ENCODE data around the gene PPFIBP1. TPM values are rescaled to one million over a fixed set of nuclear protein-coding genes. Genes with fewer than 3 reads are reported as not detected.

PPFIBP1 gene
- 15.9 to 29.1 TPM (median 21.0 TPM) in 5 replicates for total RNA-seq (2022; extraction: Qiagen RNA extraction)

DNA sequence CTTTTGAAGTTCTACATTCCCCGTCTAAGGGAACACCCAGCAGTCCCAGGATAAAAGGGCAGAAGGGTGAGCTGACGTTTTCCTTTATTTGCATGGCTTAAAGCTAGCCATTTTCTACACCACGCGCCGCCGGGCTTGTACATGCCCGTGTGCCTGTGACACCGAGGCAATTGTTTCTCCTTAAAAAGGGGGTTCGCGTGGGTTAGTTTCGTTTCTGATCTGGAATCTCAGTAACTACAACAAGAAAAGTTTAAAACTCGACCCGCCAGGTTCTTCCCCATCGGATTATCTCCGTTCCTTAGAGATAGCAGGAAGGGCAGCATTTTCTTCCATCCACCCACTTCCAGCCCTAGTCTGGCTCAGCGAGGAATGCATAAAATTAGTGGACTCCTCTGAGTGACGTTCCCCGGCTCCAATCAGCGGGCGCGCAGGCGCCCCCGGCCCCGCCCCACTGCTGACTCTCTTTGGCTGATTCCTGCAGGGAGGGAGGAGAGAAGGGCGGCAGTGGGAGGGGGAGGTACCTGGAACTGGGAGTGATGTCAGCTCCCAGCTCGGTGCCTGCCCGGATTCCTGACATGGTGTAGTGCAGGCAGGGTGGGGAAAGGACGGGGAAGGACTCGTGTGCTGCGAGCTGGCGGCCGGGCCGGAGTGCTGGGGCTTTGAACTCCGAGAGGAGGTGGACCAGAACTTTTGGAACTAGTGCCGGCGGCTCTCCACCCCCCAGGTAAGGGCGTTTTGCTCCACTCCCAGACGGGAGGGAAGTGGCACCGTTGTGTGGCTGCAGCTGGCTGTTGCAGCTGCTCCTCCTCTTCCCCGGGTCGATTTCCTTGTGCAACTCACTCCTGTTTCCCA is at the start of gene PPFIBP1:
TSS of gene PPFIBP1 (plus strand) at position 565 of the 852 bp plus-strand sequence. CDS start 109,191 bp downstream, outside the sequence.

GRCh38 chr12:27696293-27696652 is 172.3 kb downstream of the PPFIBP1 start, which contains the start of gene REP15:
Gene REP15 (plus strand): TSS chr12:27696447. CDS start chr12:27696563, 116 bp downstream.

GRCh38 chr12:27710592-27711316 is 186.7 kb downstream of the PPFIBP1 start, which contains the start of gene MRPS35:
Gene MRPS35 (plus strand): TSS chr12:27710832. CDS start chr12:27710844, 12 bp downstream.

Other genes with a start within 250 kb of the PPFIBP1 start
- 12.0 to 22.1 TPM (median 15.2 TPM) in 5 replicates for gene BMAL2, start 191.4 kb upstream of the PPFIBP1 start, total RNA-seq (2022; extraction: Qiagen RNA extraction)
- gene SMCO2, start 77.5 kb upstream of the PPFIBP1 start, total RNA-seq (2022; extraction: Qiagen RNA extraction): 0.25 TPM in 1 of 5 replicates, not detected in the others
- gene REP15, start 172.2 kb downstream of the PPFIBP1 start, total RNA-seq (2022; extraction: Qiagen RNA extraction): 0.18 to 0.63 TPM (median 0.35 TPM) in 5 replicates
- 86.4 to 105 TPM (median 94.5 TPM) in 5 replicates for gene MRPS35, start 186.6 kb downstream of the PPFIBP1 start, total RNA-seq (2022; extraction: Qiagen RNA extraction)

Measured in A549 treated with Hydrocortisone at 1 μM for 4 hours (cell line).